HepG2 (cell line): ENCODE results near the gene ARHGAP9.
A peak's percentile ranks its signal among the peaks of the same experiment; 100 is the strongest.

ENCODE experiments used
- ATM ChIP-seq: fragments of 450-650 bp; IDR thresholded peaks from 2 replicates; pipeline ENCODE4 v1.7.1; 2017; ENCODE audit warnings: mild to moderate bottlenecking, borderline replicate concordance
- CHD4 ChIP-seq: fragments of 200-600 bp; sonication (generic); IDR thresholded peaks from 2 replicates; pipeline ENCODE4 v1.7.0; 2017; ENCODE audit warnings: mild to moderate bottlenecking, low read length, borderline replicate concordance
- EZH2 ChIP-seq: conservative IDR thresholded peaks from 2 replicates; pipeline ENCODE4 v1.6.1; 2012; ENCODE audit warnings: mild to moderate bottlenecking, low read depth, low read length, moderate library complexity
- NFE2L1 ChIP-seq: sonication (generic); formaldehyde crosslinking; IDR thresholded peaks from 2 replicates; pipeline ENCODE4 v1.4.0; 2020; ENCODE audit warnings: missing genetic modification reagents, mild to moderate bottlenecking, borderline replicate concordance
- POLR2A ChIP-seq, 2 experiments: IDR thresholded peaks; 2 replicates each; pipeline ENCODE4 v1.6.1; 2011; ENCODE audit warnings: low read depth in 2 of 2, low read length in 2 of 2, mild to moderate bottlenecking in 1 of 2, moderate library complexity in 1 of 2; ENCODE audit not compliant: insufficient read depth in 1 of 2
- POLR2AphosphoS5 ChIP-seq: IDR thresholded peaks from 2 replicates; pipeline ENCODE4 v1.6.1; 2012; ENCODE audit warnings: low read depth, low read length
- PTBP1 ChIP-seq: fragments of 200-400 bp; formaldehyde crosslinking; IDR thresholded peaks from 2 replicates; pipeline ENCODE4 v1.6.1; 2018; ENCODE audit warnings: low read length, low read depth; ENCODE audit not compliant: poor library complexity, severe bottlenecking
- RAD21 ChIP-seq: fragments of 450-650 bp; formaldehyde crosslinking; IDR thresholded peaks from 2 replicates; pipeline ENCODE4 v1.5.0; 2020; ENCODE audit warnings: mild to moderate bottlenecking
- SUZ12 ChIP-seq: fragments of 150-350 bp; IDR thresholded peaks from 2 replicates; pipeline ENCODE4 v1.6.1; 2014; ENCODE audit warnings: low read depth, low read length
- ZMYM4 ChIP-seq: sonication (generic); formaldehyde crosslinking; IDR thresholded peaks from 2 replicates; pipeline ENCODE4 v1.8.1; 2023; ENCODE audit warnings: mild to moderate bottlenecking, missing genetic modification reagents
- ZNF776 ChIP-seq: sonication (generic); formaldehyde crosslinking; IDR thresholded peaks from 2 replicates; pipeline ENCODE4 v1.4.0; 2020; ENCODE audit warnings: mild to moderate bottlenecking, missing genetic modification reagents
- TF ChIP-seq, protein P1 (sequence below): sonication (generic); formaldehyde crosslinking; IDR thresholded peaks from 2 replicates; pipeline ENCODE4 v1.5.0; 2020; ENCODE audit warnings: mild to moderate bottlenecking, missing genetic modification reagents, moderate library complexity
- TF ChIP-seq, protein P2 (sequence below): sonication (generic); formaldehyde crosslinking; IDR thresholded peaks from 2 replicates; pipeline ENCODE4 v1.5.1; 2020; ENCODE audit warnings: missing genetic modification reagents, mild to moderate bottlenecking, borderline replicate concordance
- TF ChIP-seq, protein P3 (sequence below): sonication (generic); formaldehyde crosslinking; IDR thresholded peaks from 2 replicates; pipeline ENCODE4 v1.4.0; 2020; ENCODE audit warnings: missing genetic modification reagents

DNA sequence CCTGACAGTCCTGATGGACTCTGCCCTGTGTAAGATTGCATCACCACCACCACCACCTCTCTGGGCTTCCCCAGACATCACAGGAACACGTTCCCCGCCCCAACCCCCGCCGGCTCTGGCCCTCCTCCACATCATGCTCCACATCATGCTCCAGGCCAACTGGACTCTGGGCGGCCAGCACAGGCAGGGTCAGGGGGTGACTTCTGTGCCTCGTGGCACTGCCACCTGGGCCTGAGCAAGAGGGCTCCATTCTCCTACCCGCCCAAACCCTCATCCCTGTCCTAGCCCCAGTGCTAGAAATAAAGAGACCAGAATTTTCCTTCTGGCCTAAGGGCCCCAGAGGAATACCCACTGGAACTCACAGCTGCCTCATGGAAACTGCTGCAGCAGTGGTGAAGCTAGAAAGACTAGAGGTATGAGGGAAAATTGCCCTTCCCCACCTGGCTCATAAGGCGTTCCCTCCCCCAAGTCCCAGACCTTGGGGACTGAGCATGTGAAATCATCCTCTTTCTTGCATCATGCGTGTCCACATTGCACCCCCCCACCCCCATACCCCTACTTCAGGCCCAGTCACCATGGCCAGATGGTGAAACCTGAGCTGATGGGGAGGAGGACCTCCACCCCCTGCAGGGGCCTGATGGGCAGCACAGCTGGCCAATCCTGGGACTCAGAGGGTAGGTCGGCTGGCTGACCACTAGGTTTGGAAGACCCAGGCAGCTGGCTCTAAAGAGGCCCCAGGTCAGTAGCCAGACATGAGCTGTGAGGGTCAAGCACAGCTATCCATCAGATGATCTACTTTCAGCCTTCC lies 24.9 kb downstream of the ARHGAP9 start, which contains the start of gene INHBE:
- TF ChIP-seq ATM (no peak), EZH2 (no peak), CHD4 (peak; percentile 72; the same call in 1 of the 2 replicates), ZNF776 (no peak), NFE2L1 (CRISPR knock-in tag) (no peak), SUZ12 (no peak), ZMYM4 (CRISPR knock-in tag) (peak; percentile 76; the same call in 1 of the 2 replicates), PTBP1 (peak; percentile 15), POLR2A (IDR thresholded peaks at IDR 0.05; ENCODE audit: insufficient read depth in 1 of 2, low read depth in 2 of 2, low read length in 2 of 2) (peak in 1 of 2 experiments; percentile 58; a peak in 2 of 4 replicates), POLR2AphosphoS5 (peak; percentile 80), RAD21 (CRISPR knock-in tag) (0 out of 2 replicates have a peak, but pooled peaks have one; percentile 23)
- TF ChIP-seq, protein P1, sequence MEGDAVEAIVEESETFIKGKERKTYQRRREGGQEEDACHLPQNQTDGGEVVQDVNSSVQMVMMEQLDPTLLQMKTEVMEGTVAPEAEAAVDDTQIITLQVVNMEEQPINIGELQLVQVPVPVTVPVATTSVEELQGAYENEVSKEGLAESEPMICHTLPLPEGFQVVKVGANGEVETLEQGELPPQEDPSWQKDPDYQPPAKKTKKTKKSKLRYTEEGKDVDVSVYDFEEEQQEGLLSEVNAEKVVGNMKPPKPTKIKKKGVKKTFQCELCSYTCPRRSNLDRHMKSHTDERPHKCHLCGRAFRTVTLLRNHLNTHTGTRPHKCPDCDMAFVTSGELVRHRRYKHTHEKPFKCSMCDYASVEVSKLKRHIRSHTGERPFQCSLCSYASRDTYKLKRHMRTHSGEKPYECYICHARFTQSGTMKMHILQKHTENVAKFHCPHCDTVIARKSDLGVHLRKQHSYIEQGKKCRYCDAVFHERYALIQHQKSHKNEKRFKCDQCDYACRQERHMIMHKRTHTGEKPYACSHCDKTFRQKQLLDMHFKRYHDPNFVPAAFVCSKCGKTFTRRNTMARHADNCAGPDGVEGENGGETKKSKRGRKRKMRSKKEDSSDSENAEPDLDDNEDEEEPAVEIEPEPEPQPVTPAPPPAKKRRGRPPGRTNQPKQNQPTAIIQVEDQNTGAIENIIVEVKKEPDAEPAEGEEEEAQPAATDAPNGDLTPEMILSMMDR (CRISPR knock-in tag), result peak; percentile 23
- TF ChIP-seq, protein P2, sequence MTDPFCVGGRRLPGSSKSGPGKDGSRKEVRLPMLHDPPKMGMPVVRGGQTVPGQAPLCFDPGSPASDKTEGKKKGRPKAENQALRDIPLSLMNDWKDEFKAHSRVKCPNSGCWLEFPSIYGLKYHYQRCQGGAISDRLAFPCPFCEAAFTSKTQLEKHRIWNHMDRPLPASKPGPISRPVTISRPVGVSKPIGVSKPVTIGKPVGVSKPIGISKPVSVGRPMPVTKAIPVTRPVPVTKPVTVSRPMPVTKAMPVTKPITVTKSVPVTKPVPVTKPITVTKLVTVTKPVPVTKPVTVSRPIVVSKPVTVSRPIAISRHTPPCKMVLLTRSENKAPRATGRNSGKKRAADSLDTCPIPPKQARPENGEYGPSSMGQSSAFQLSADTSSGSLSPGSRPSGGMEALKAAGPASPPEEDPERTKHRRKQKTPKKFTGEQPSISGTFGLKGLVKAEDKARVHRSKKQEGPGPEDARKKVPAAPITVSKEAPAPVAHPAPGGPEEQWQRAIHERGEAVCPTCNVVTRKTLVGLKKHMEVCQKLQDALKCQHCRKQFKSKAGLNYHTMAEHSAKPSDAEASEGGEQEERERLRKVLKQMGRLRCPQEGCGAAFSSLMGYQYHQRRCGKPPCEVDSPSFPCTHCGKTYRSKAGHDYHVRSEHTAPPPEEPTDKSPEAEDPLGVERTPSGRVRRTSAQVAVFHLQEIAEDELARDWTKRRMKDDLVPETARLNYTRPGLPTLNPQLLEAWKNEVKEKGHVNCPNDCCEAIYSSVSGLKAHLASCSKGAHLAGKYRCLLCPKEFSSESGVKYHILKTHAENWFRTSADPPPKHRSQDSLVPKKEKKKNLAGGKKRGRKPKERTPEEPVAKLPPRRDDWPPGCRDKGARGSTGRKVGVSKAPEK (CRISPR knock-in tag), result no peak
- TF ChIP-seq, protein P3, sequence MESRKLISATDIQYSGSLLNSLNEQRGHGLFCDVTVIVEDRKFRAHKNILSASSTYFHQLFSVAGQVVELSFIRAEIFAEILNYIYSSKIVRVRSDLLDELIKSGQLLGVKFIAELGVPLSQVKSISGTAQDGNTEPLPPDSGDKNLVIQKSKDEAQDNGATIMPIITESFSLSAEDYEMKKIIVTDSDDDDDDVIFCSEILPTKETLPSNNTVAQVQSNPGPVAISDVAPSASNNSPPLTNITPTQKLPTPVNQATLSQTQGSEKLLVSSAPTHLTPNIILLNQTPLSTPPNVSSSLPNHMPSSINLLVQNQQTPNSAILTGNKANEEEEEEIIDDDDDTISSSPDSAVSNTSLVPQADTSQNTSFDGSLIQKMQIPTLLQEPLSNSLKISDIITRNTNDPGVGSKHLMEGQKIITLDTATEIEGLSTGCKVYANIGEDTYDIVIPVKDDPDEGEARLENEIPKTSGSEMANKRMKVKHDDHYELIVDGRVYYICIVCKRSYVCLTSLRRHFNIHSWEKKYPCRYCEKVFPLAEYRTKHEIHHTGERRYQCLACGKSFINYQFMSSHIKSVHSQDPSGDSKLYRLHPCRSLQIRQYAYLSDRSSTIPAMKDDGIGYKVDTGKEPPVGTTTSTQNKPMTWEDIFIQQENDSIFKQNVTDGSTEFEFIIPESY (CRISPR knock-in tag), result no peak; the same call in 1 of the 2 replicates
